Measurements from ENCODE around the gene PEX14. TPM values are rescaled to one million over a fixed set of nuclear protein-coding genes. Genes with fewer than 3 reads are reported as not detected.

PEX14 gene
- 20.6 and 29.1 TPM in 2 replicates for total RNA-seq

GRCh38 chr1:10474613-10475507, at the start of gene PEX14:
Gene PEX14, plus strand, starts transcription at chr1:10474950. Its CDS starts 17 bp downstream, at chr1:10474967.

GRCh38 chr1:10430216-10431069, 44.3 kb upstream of the PEX14 start, which contains the start of gene CENPS:
Gene CENPS, plus strand, starts transcription at chr1:10430433. Its CDS starts 85 bp downstream, at chr1:10430518.

GRCh38 chr1:10449751-10450150, 25.0 kb upstream of the PEX14 start, which contains the start of gene CORT:
Gene CORT, plus strand, starts transcription at chr1:10450031. Its CDS starts 193 bp downstream, at chr1:10450224.

GRCh38 chr1:10472220-10473144, 2.3 kb upstream of the PEX14 start, which contains the start of gene DFFA:
Gene DFFA, minus strand, starts transcription at chr1:10472529. Its CDS starts 71 bp downstream, at chr1:10472458.

Small RNA genes within 50 kb of the gene (small RNA-seq; reads per million reads assigned to genes)
- not detected for gene RN7SL614P

Other genes starting within 250 kb of the PEX14 start
- 100 and 158 TPM in 2 replicates for gene PGD, start 75.9 kb upstream of the PEX14 start, total RNA-seq
- 8.1 and 8.8 TPM in 2 replicates for gene CENPS, start 44.5 kb upstream of the PEX14 start, total RNA-seq
- gene CORT, start 24.9 kb upstream of the PEX14 start, total RNA-seq, result 0.29 and 0.33 TPM in 2 replicates
- 54.9 and 63.0 TPM in 2 replicates for gene DFFA, start 2.4 kb upstream of the PEX14 start, total RNA-seq

All from vein endothelial cell (primary cell).